HAP-1 (cell line): ENCODE measurements around the gene GLYR1.

Experiments
- DNase-seq, 2 experiments: peaks; one replicate each; pipeline ENCODE4 v3.0.0-alpha.2; 2016 to 2020; ENCODE audit warnings: low spot score in 2 of 2
- H3K27me3 ChIP-seq: fragments of 250-450 bp; sonication (Bioruptor Pico); 2 replicates; pipeline ENCODE4 v1.5.1; 2020; ENCODE audit warnings: low read depth, mild to moderate bottlenecking, moderate library complexity
- H3K36me3 ChIP-seq: fragments of 250-450 bp; sonication (Bioruptor Pico); replicated peaks from 2 replicates; pipeline ENCODE4 v1.5.1; 2020; ENCODE audit warnings: mild to moderate bottlenecking
- H3K4me1 ChIP-seq: fragments of 250-450 bp; sonication (Bioruptor Pico); 2 replicates; pipeline ENCODE4 v1.5.1; 2020; ENCODE audit warnings: mild to moderate bottlenecking
- H3K4me3 ChIP-seq: fragments of 250-450 bp; sonication (Bioruptor Pico); 2 replicates; pipeline ENCODE4 v1.5.1; 2020; ENCODE audit warnings: mild to moderate bottlenecking, moderate library complexity
- H3K9me3 ChIP-seq: fragments of 250-450 bp; sonication (Bioruptor Pico); 2 replicates; pipeline ENCODE4 v1.5.1; 2020; ENCODE audit warnings: mild to moderate bottlenecking, moderate library complexity
- in situ Hi-C: fragments of 300-500 bp; cut with MboI; formaldehyde crosslinking; loops from 3 replicates; pipeline ENCODE4 v1.14.3; 2020; ENCODE audit warnings: low sequenced_read_pairs, inconsistent platforms, mixed read lengths

GLYR1 gene

GRCh38 chr16:4801051-4801961, 45.8 kb downstream of the GLYR1 start:
- H3K36me3 ChIP-seq = peaks cover 21% of the 10 kb centered on the region
- H3K4me1 ChIP-seq = peaks cover 12% of the 10 kb centered on the region
- H3K4me3 ChIP-seq = peak overlapping the region; percentile 59
- no peaks in the 10 kb centered on the region for H3K9me3 ChIP-seq
- in situ Hi-C loops = no loop called here
- H3K27me3 ChIP-seq = no peaks in the 10 kb centered on the region
- no peak for DNase-seq

DNA sequence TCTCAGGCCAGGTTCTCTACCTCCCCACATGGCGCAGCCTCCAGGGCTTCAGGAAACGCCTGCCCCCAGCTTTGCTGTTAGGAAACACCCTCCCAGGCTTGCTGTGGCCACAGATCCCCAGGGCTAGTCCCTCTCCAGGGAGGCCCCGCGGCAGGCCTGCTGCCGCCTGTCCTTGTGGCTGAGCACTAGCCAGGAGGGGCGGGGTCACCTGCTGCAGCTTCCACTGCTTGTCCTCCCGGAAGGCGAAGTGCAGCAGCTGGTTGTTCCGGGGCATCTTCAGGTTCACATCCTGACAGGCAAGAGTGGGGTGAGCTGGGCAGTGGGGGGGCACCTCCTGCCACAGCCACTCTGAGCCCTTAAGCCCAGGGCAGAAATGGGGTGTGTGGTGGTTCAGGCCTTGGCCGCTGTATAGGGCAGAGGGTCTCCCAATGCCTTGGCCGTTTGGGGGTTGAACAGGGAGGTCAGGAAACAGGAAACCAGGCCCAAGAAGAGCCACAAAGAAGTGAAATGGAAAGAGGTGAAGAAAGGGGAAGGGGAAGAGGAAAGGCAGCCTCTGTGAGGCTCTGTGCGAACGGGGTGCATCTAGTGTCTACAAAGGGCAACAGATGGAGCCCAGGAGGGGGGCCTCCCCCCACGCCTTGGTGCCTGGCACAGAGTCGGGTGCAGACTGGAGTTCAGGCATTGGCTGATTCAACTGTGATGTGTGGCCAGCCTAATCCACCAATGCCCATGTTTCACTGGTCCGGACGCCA, 46.6 kb downstream of the GLYR1 start:
- Histone ChIP-seq H3K36me3 (peaks cover 18% of the 10 kb centered on the region), H3K4me3 (no peak overlapping the region), H3K27me3 (no peaks in the 10 kb centered on the region), H3K4me1 (peaks cover 12% of the 10 kb centered on the region), H3K9me3 (no peaks in the 10 kb centered on the region)
- in situ Hi-C loops = no loop called here
- DNase-seq = peak in 1 of 2 experiments; percentile 28

DNA sequence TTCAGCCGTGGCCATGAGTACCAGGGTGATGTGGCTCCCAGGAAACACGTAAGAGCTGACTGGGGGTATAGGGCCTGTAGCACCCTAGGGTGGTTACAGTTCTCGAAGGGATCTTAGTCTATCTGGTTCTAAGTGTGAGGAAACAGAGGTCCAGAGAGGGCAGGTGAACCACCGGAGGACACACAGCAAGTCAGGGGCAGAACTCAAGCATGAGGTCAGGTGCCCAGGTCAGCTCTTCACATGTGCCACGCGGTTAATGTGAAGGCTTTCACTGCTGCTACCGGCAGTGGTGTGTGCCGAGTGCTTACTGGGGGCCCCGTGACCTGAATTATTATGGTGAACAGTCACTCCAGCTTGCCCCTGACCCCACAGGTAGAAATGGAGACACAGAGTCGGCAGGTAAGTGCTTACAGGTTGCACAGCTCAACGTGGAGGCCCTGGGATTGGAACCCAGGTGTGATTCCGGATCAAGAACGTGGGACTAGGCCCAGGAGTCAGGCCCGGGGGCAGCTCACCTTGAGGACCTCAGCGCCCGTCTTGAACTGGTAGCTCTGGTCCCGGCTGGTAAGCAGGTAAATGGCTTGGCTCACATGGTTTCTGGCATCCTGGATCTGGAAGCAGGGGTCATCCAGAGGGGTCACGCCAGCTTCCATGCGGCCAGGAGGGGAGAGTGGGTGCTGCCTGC, 47.8 kb downstream of the GLYR1 start:
- Histone ChIP-seq H3K36me3 (peaks cover 8% of the 10 kb centered on the region), H3K4me3 (no peak overlapping the region), H3K4me1 (peaks cover 12% of the 10 kb centered on the region), H3K9me3 (no peaks in the 10 kb centered on the region), H3K27me3 (no peaks in the 10 kb centered on the region)
- DNase-seq = no peak
- in situ Hi-C loops = no loop called here

DNA sequence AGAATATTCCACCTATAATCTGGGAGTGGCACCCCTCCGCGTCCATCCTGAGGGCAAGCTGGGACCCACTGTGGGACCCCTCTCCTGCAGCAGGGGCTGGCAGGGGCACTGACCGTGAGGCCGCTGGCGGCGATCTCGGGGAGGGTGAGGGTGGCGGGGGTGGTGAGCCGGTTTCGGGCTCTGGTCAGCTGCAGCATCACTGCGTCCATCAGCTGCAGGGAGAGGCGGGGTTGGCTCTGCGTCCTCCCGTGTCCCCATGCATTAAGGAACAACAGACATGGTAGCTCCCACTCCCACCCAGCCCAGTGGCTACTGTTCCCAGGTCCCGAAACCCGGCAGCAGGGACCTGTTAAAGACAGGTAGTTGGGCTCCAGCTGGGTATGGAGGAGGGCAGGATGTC, 48.6 kb downstream of the GLYR1 start:
- H3K4me3 ChIP-seq = no peak overlapping the region
- no peak for DNase-seq
- in situ Hi-C loops = no loop called here
- H3K27me3 ChIP-seq = no peaks in the 10 kb centered on the region
- H3K36me3 ChIP-seq = 0 out of 2 replicates have a peak, but pooled peaks cover 3% of the 10 kb centered on the region
- no peaks in the 10 kb centered on the region for H3K9me3 ChIP-seq
- H3K4me1 ChIP-seq = peaks cover 8% of the 10 kb centered on the region

DNA sequence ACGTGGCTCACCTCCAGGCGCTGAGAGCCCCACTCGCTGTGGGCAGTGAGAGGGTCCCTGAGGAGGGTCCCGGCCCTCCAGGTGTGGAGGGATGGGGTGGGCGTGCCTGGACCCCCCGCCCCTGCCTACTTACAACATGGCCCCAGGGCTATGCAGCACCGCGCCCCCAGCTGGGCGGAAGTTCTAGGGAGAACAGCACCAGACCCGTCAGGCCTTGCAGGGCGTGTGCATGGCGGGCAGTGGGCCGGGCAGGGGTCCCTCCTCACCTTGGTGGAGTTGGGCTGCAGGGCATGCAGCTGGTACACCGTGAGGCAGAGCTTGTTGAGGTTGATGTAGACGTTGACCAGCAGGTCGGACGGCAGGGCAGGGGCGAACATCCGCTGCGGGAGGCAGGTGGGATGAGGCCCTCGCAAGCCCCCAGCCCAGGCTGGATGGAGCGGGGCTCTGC, 49.3 kb downstream of the GLYR1 start:
- no peaks in the 10 kb centered on the region for H3K9me3 ChIP-seq

GRCh38 chr16:4796982-4797804, 49.9 kb downstream of the GLYR1 start:
- no peaks in the 10 kb centered on the region for H3K27me3 ChIP-seq
- 0 out of 2 replicates have a peak, but pooled peaks cover 3% of the 10 kb centered on the region for H3K36me3 ChIP-seq
- H3K4me1 ChIP-seq = peaks cover 4% of the 10 kb centered on the region; the same call in 1 of the 2 replicates
- in situ Hi-C loops = no loop called here
- H3K9me3 ChIP-seq = no peaks in the 10 kb centered on the region
- no peak for DNase-seq
- no peak overlapping the region for H3K4me3 ChIP-seq

More for the DNA sequence above, 49.3 kb downstream of the GLYR1 start:
- no peak for DNase-seq
- no peaks in the 10 kb centered on the region for H3K27me3 ChIP-seq
- 0 out of 2 replicates have a peak, but pooled peaks cover 3% of the 10 kb centered on the region for H3K36me3 ChIP-seq
- no peak overlapping the region for H3K4me3 ChIP-seq
- H3K4me1 ChIP-seq = peaks cover 4% of the 10 kb centered on the region; the same call in 1 of the 2 replicates
- in situ Hi-C loops = no loop called here

GRCh38 chr16:4795828-4796572, 51.1 kb downstream of the GLYR1 start:
- Histone ChIP-seq H3K4me1 (no peaks in the 10 kb centered on the region), H3K36me3 (0 out of 2 replicates have a peak, but pooled peaks cover 3% of the 10 kb centered on the region), H3K27me3 (no peaks in the 10 kb centered on the region), H3K9me3 (no peaks in the 10 kb centered on the region), H3K4me3 (no peak overlapping the region)
- no peak for DNase-seq
- in situ Hi-C loops = no loop called here

DNA sequence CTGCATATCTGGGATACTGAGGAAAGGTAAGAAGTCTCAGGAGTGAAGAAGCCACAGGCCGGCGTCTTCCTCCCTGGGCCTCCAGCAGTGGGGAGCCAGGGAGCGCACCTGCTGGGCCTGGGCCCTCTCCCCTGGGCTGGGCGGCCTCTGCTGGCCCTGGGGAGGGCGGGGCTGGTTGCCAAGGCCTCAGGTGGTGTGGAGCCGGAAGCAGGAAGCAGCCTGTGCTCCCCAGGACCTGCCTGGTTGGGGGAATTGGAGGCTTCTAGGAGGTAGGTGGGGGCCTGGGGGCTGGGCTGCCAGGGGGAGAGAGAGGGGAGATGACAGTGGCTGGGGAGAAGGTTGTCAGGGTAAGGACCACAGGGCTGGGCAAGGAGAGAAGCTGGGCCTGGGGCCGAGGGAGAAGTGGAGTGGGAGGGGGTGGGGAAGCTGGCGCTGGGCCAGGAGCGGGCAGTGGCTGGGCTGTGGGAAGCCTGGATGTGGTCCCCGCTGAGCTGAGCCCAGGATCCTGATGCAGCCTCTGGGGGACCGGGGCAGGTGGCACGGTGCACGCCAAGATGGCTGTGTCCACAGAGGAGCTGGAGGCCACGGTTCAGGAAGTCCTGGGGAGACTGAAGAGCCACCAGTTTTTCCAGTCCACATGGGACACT, 51.8 kb downstream of the GLYR1 start, which contains the start of gene SMIM22:
SMIM22 (plus strand) TSS at position 189 of the 647 bp plus-strand sequence; CDS start at position 555, 366 bp downstream.
- no peaks in the 10 kb centered on the region for H3K9me3 ChIP-seq
- H3K4me3 ChIP-seq = no peak within 1 kb of the TSS
- no peaks in the 10 kb centered on the region for H3K27me3 ChIP-seq
- in situ Hi-C loops = no loop called here
- 0 out of 2 replicates have a peak, but pooled peaks cover 2% of the 10 kb centered on the region for H3K36me3 ChIP-seq
- DNase-seq = no peak
- no peaks in the 10 kb centered on the region for H3K4me1 ChIP-seq

GRCh38 chr16:4792951-4793513, 54.1 kb downstream of the GLYR1 start:
- H3K4me3 ChIP-seq = no peak overlapping the region
- no peaks in the 10 kb centered on the region for H3K9me3 ChIP-seq
- no peaks in the 10 kb centered on the region for H3K27me3 ChIP-seq
- no peak for DNase-seq
- in situ Hi-C loops = no loop called here
- no peaks in the 10 kb centered on the region for H3K4me1 ChIP-seq
- H3K36me3 ChIP-seq = no peaks in the 10 kb centered on the region

GRCh38 chr16:4790871-4791270, 56.2 kb downstream of the GLYR1 start:
- no peaks in the 10 kb centered on the region for H3K4me1 ChIP-seq
- H3K27me3 ChIP-seq = no peaks in the 10 kb centered on the region
- H3K9me3 ChIP-seq = no peaks in the 10 kb centered on the region
- no peak overlapping the region for H3K4me3 ChIP-seq
- in situ Hi-C loops = no loop called here
- no peak for DNase-seq
- H3K36me3 ChIP-seq = no peaks in the 10 kb centered on the region

DNA sequence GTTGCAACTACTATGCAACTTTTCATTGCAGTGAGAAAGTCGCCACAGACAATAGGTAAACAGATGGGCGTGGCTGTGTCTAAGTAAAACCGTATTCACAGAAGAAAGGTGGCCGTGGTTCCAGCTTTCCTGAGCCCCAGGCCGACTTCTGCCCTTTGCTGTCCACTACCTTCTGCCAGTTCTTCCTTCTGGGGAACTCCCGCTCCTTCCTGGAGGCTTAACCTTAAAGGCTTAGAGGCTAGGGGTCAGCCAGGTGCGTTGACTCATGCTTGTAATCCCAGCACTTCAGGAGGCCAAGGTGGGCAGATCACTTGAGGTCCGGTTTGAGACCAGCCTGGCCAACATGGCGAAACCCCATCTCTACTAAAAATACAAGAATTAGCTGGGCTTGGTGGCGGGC, 56.8 kb downstream of the GLYR1 start:
- Histone ChIP-seq H3K27me3 (no peaks in the 10 kb centered on the region), H3K9me3 (no peaks in the 10 kb centered on the region), H3K4me1 (no peaks in the 10 kb centered on the region), H3K4me3 (no peak overlapping the region), H3K36me3 (no peaks in the 10 kb centered on the region)
- in situ Hi-C loops = no loop called here
- no peak for DNase-seq

- Histone ChIP-seq H3K36me3 (no peaks in the 10 kb centered on the region), H3K4me3 (no peak overlapping the region), H3K9me3 (no peaks in the 10 kb centered on the region), H3K4me1 (no peaks in the 10 kb centered on the region), H3K27me3 (no peaks in the 10 kb centered on the region)
- no peak for DNase-seq
- in situ Hi-C loops = no loop called here
Observed at GRCh38 chr16:4788910-4789309, 58.2 kb downstream of the GLYR1 start.
